AG10803 (cell line): ENCODE measurements around the gene PRDM16.

Experiments
- DNase-seq: peaks from one replicate; pipeline ENCODE4 v3.0.0; 2010; ENCODE audit warnings: low read depth
- H3K4me3 ChIP-seq: 2 replicates; pipeline ENCODE4 v1.5.1; 2011; ENCODE audit warnings: mild to moderate bottlenecking, low read length, control low read depth
- TF ChIP-seq, protein P1 (sequence below): conservative IDR thresholded peaks from 2 replicates; pipeline ENCODE4 v1.5.1; 2011; ENCODE audit warnings: mild to moderate bottlenecking, low read length, control low read depth, inconsistent platforms

PRDM16 gene

DNA sequence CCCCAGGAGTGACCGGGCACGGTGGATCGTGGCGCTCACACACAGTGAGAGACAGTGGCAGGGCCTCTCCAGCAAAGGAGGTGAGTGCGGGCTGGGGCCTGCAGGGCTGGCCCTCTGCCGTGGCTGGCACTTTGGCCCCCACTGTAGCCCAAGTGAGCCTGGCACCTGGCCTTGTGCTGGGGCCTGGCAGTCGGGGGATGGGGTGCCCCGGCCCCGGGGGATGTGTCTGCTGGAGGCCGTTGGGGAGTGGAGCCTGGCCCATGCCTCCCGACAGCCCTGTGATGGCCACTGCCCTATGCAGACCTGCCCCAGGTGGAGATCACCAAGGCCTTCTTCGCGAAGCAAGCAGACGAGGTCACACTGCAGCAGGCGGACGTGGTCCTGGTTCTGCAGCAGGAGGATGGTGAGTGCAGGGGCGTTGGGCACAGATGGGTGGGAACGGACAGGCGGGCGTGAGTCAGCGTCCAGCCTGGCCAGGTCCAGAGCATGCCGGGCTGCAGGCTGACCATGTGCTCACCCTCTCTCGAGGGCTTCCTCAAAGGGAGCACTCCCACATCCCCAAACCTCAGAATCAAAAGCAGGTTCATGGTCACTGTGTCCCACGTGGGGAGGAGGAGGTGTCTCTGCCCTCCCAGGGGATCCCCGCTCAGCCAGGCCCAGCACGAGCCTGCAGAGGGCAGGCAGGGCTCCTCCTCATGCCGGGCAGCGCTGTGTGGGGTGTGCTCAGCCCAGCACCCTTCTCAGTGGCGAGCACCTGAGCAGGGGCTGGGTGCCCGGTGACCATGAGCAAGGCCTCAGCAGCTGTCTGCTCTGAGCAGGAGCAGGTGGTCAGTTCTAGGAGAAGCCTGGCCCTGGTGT lies 410.7 kb downstream of the PRDM16 start:
- no peak for DNase-seq
- no peak overlapping the region for H3K4me3 ChIP-seq
- TF ChIP-seq, protein P1, sequence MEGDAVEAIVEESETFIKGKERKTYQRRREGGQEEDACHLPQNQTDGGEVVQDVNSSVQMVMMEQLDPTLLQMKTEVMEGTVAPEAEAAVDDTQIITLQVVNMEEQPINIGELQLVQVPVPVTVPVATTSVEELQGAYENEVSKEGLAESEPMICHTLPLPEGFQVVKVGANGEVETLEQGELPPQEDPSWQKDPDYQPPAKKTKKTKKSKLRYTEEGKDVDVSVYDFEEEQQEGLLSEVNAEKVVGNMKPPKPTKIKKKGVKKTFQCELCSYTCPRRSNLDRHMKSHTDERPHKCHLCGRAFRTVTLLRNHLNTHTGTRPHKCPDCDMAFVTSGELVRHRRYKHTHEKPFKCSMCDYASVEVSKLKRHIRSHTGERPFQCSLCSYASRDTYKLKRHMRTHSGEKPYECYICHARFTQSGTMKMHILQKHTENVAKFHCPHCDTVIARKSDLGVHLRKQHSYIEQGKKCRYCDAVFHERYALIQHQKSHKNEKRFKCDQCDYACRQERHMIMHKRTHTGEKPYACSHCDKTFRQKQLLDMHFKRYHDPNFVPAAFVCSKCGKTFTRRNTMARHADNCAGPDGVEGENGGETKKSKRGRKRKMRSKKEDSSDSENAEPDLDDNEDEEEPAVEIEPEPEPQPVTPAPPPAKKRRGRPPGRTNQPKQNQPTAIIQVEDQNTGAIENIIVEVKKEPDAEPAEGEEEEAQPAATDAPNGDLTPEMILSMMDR: no peak

DNA sequence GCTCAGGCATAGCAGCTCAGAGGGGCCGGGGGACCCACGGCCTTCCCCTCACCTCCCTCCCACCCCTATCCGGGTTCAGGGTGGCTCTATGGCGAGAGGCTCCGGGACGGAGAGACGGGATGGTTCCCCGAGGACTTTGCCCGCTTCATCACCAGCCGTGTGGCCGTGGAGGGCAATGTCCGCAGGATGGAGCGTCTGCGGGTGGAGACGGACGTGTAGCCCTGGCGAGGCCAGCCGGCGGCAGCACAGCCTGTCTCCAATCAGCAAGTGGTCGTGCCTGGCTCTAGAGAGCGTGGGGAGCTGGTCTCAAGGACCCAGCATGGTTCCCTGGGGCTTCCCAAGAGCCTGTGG lies 411.3 kb downstream of the PRDM16 start:
- TF ChIP-seq, protein P1: no peak
- H3K4me3 ChIP-seq: no peak overlapping the region
- no peak for DNase-seq

DNA sequence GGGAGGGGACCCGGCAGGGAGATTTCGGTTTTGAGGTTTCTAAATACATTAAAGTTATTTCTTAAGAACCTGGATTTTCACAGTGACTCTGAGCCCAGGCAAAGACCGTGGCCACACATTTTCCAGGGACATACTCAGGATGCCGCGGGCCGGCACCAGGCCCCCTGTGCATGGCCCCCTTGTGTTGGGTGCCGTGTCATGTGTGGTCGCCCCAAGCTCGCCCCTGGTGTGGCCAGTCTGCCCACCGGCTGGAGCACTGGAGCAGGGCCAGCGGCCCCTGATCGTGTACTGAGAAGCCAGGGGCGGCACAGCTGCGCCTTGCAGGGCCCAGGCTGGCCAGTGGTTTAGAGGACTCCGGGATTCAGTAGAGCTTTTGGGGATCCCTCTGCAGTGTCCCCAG lies 412.0 kb downstream of the PRDM16 start:
- no peak overlapping the region for H3K4me3 ChIP-seq
- DNase-seq: no peak
- TF ChIP-seq, protein P1: no peak

DNA sequence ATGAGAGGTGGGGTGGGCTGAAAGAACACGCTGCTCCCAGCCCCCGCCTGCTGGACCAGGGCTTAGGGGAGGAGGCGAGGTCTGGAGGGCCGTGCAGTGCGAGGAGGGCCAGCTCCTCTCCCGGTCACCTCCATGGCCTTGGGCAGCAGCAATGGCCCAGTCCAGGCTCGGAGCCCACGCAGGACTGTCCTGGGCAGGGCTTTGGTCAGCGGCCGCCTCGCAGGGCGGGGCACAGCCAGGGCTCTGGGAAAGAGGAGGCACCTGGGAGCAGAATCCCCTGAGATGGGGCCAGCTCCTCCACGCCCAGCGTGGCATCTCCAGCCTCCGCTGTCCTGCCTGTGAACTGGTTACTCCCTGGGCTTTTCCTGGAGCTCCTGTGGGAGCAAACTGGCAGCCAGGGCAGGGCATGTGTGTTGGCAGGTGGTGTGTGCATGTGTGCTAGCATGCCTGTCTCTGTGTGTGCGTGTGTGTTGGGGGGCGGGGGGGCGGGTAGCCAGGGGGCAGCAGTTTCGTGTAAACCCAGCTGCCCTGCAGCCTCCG lies 412.9 kb downstream of the PRDM16 start:
- H3K4me3 ChIP-seq: no peak overlapping the region
- DNase-seq: no peak
- TF ChIP-seq, protein P1: no peak

DNA sequence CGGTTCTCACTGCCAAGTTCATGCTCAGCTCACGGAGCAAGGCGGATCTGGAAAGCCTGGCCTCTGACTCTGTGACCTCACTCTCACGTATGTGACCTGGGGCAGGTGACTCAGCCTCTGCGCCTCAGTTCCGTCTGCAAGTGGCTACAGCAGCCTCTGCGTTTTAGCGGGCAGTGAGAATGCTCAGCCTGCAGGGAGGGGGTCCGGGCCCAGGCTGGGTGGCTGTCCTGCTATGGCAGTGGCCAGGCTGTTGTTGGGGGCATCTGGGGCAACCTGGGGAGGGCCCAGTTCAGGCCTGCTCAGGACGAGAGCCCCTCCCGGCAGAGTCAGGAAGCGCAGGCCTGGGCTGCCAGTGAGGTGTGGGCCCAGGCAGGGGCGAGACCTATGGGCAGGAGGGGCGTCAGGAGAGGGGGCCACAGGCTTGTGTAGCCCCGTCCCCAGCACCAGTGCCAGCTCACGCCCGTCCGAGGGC lies 413.4 kb downstream of the PRDM16 start:
- no peak overlapping the region for H3K4me3 ChIP-seq
- TF ChIP-seq, protein P1: peak; percentile 28; the same call in 1 of the 2 replicates
- peak; percentile 13 for DNase-seq

DNA sequence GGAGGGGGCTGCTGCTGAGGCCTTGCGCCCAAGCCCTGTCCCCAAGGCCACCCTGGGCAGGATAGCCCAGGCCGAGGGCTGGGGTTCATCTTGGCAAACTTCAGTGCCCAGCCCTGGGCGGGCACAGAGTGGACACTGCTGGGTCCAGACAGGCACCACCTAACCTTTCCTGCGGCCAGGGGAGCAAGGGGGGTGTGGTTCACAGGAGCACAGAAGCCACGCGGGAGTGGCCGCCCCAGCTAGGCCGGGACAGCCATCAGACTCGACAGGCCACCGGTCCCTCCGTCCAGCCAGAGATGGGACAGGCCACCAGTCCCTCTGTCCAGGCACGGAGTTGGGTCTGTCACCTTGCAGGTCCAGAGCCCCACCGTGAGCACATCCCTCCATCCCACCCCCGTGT lies 414.4 kb downstream of the PRDM16 start:
- no peak for DNase-seq
- TF ChIP-seq, protein P1: no peak
- no peak overlapping the region for H3K4me3 ChIP-seq

DNA sequence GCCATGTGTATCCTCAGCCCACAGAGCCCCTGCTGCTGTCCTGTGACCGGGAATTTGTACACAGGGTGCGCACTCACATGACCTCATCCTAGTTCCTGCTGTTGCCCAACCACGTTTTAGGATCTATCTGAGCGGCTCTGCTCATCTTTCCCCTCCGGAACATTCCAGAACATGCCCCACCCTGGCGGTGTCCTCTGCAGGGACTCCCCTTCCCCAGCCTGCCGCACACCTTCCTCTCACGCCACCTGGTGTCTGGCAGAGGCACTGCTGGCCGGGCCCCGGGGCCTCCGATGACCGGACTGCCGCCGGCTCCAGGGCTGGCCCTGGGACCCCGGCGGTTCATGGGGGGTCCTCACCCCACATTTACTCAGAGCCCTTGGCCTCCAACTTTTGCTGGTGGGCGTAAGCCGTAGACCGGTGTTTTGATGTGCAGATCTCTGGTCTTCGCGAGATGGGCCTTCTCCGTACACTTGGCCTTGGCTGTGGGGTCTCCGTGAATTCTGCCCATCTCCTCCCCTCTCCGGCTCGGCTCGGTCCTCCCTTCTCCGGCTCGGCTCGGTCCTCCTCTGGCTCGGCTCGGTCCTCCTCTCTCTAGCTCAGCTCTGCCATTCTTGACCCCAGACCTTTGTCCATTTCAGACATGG lies 414.9 kb downstream of the PRDM16 start:
- peak; percentile 25 for DNase-seq
- TF ChIP-seq, protein P1: peak; percentile 76
- no peak overlapping the region for H3K4me3 ChIP-seq
